HG02798 (cell line): ENCODE data around the gene PCDH9.

Experiments used
- ATAC-seq: cut with Tn5 transposase; IDR thresholded peaks from one replicate; pipeline ENCODE4 v1.9.1; 2021; ENCODE audit warnings: mild to moderate bottlenecking; ENCODE audit not compliant: unreplicated experiment, poor library complexity

PCDH9 gene

GRCh38 chr13:66859934-66860877 lies 369.9 kb downstream of the PCDH9 start:
- no peak for ATAC-seq

- ATAC-seq: no peak
Measured at GRCh38 chr13:66859078-66859477, 371.1 kb downstream of the PCDH9 start.

- ATAC-seq: no peak
Measured at GRCh38 chr13:66858163-66858562, 372.0 kb downstream of the PCDH9 start.

GRCh38 chr13:66855131-66855530 lies 375.0 kb downstream of the PCDH9 start:
- ATAC-seq: no peak

- no peak for ATAC-seq
Measured at GRCh38 chr13:66853564-66853963, 376.6 kb downstream of the PCDH9 start.

GRCh38 chr13:66849706-66850105 lies 380.4 kb downstream of the PCDH9 start:
- ATAC-seq: no peak

- ATAC-seq: no peak
Measured at GRCh38 chr13:66847541-66847940, 382.6 kb downstream of the PCDH9 start.

GRCh38 chr13:66845393-66845792 lies 384.7 kb downstream of the PCDH9 start:
- no peak for ATAC-seq

- no peak for ATAC-seq
Measured at GRCh38 chr13:66844933-66845332, 385.2 kb downstream of the PCDH9 start.

- no peak for ATAC-seq
Measured at GRCh38 chr13:66842766-66843165, 387.4 kb downstream of the PCDH9 start.

- ATAC-seq: no peak
Measured at GRCh38 chr13:66840621-66841020, 389.5 kb downstream of the PCDH9 start.

GRCh38 chr13:66837246-66837645 lies 392.9 kb downstream of the PCDH9 start:
- ATAC-seq: no peak

- no peak for ATAC-seq
Measured at GRCh38 chr13:66835040-66835628, 395.0 kb downstream of the PCDH9 start.

- ATAC-seq: no peak
Measured at GRCh38 chr13:66830940-66831716, 399.0 kb downstream of the PCDH9 start.

GRCh38 chr13:66829803-66830202 lies 400.3 kb downstream of the PCDH9 start:
- ATAC-seq: no peak

GRCh38 chr13:66826398-66826797 lies 403.7 kb downstream of the PCDH9 start:
- ATAC-seq: no peak

- ATAC-seq: no peak
Measured at GRCh38 chr13:66821551-66821950, 408.6 kb downstream of the PCDH9 start.

GRCh38 chr13:66811455-66811854 lies 418.7 kb downstream of the PCDH9 start:
- no peak for ATAC-seq

- no peak for ATAC-seq
Measured at GRCh38 chr13:66809485-66809884, 420.7 kb downstream of the PCDH9 start.

GRCh38 chr13:66807251-66807650 lies 422.9 kb downstream of the PCDH9 start:
- ATAC-seq: no peak

GRCh38 chr13:66805657-66806056 lies 424.5 kb downstream of the PCDH9 start:
- no peak for ATAC-seq
